ENCODE measurements around the gene PRTG. TPM values are rescaled to one million over a fixed set of nuclear protein-coding genes. Genes with fewer than 3 reads are reported as not detected.

PRTG gene
- polyA plus RNA-seq, 3 donors = not detected

- Histone ChIP-seq H3K27me3 (ENCODE audit: control insufficient read depth in 2 of 2, insufficient read depth in 2 of 2, low read length in 2 of 2) (peaks cover 0 to 5% of the 10 kb centered on the region in 2 donors), H3K9ac (ENCODE audit: insufficient read depth, low read length, poor library complexity, severe bottlenecking) (no peak overlapping the region), H3K36me3 (replicated peaks in 1 of 2; ENCODE audit: control insufficient read depth in 1 of 2, insufficient read depth in 2 of 2, low read length in 2 of 2) (no peaks in the 10 kb centered on the region), H3K27ac (ENCODE audit: low read depth in 1 of 2, low read length in 2 of 2) (no peak overlapping the region), H3K79me2 (ENCODE audit: insufficient read depth, low read length) (no peaks in the 10 kb centered on the region), H3K9me3 (replicated peaks in 1 of 2; ENCODE audit: control insufficient read depth in 1 of 2, insufficient read depth in 1 of 2, low read length in 2 of 2) (no peaks in the 10 kb centered on the region), H2AFZ (ENCODE audit: insufficient read depth, low read depth, low read length, poor library complexity, severe bottlenecking) (no peak overlapping the region), H3K4me1 (ENCODE audit: control insufficient read depth in 1 of 2, insufficient read depth in 2 of 2, low read length in 2 of 2) (no peaks in the 10 kb centered on the region), H3K4me2 (replicated peaks; ENCODE audit: extremely low read depth, low read length, poor library complexity, severe bottlenecking) (no peak overlapping the region), H4K20me1 (ENCODE audit: insufficient read depth, low read length) (no peaks in the 10 kb centered on the region), H3K4me3 (replicated peaks in 1 of 3; ENCODE audit: low read depth in 2 of 3, low read length in 3 of 3) (no peak overlapping the region)
- Mint-ChIP-seq H3K27me3 (ENCODE audit: low read depth in 3 of 3) (peaks cover 4 to 7% (median 5%) of the 10 kb centered on the region in 3 donors), H3K4me1 (no peaks in the 10 kb centered on the region), H3K4me3 (no peak overlapping the region), H3K36me3 (no peaks in the 10 kb centered on the region), H3K27ac (no peak overlapping the region), H3K9me3 (no peaks in the 10 kb centered on the region)
- WGBS (ENCODE audit: insufficient coverage) = no CpG with 5 or more reads among the region's 4 CpGs
- DNase-seq = no peak
- TF ChIP-seq CTCF (IDR thresholded peaks at IDR 0.05) = no peak
- intact Hi-C loops (cut with micrococcal nuclease) = no loop called here
Observed at GRCh38 chr15:55618387-55618786, 124.6 kb downstream of the PRTG start.

- Histone ChIP-seq H3K36me3 (replicated peaks in 1 of 2; ENCODE audit: control insufficient read depth in 1 of 2, insufficient read depth in 2 of 2, low read length in 2 of 2) (no peaks in the 10 kb centered on the region), H3K4me3 (replicated peaks in 1 of 3; ENCODE audit: low read depth in 2 of 3, low read length in 3 of 3) (no peak overlapping the region), H3K4me1 (ENCODE audit: control insufficient read depth in 1 of 2, insufficient read depth in 2 of 2, low read length in 2 of 2) (no peaks in the 10 kb centered on the region), H3K79me2 (ENCODE audit: insufficient read depth, low read length) (no peaks in the 10 kb centered on the region), H3K4me2 (replicated peaks; ENCODE audit: extremely low read depth, low read length, poor library complexity, severe bottlenecking) (no peak overlapping the region), H2AFZ (ENCODE audit: insufficient read depth, low read depth, low read length, poor library complexity, severe bottlenecking) (no peak overlapping the region), H3K9me3 (replicated peaks in 1 of 2; ENCODE audit: control insufficient read depth in 1 of 2, insufficient read depth in 1 of 2, low read length in 2 of 2) (no peaks in the 10 kb centered on the region), H3K9ac (ENCODE audit: insufficient read depth, low read length, poor library complexity, severe bottlenecking) (no peak overlapping the region), H4K20me1 (ENCODE audit: insufficient read depth, low read length) (no peaks in the 10 kb centered on the region), H3K27ac (ENCODE audit: low read depth in 1 of 2, low read length in 2 of 2) (no peak overlapping the region), H3K27me3 (ENCODE audit: control insufficient read depth in 2 of 2, insufficient read depth in 2 of 2, low read length in 2 of 2) (peaks cover 0 to 5% of the 10 kb centered on the region in 2 donors)
- no peak overlapping the region for H3K27ac Mint-ChIP-seq
- no peak for TF ChIP-seq CTCF (IDR thresholded peaks at IDR 0.05)
- no peaks in the 10 kb centered on the region for H3K4me1 Mint-ChIP-seq
- no peaks in the 10 kb centered on the region for H3K9me3 Mint-ChIP-seq
- no peaks in the 10 kb centered on the region for H3K36me3 Mint-ChIP-seq
- intact Hi-C loops (cut with micrococcal nuclease) = no loop called here
- no peak overlapping the region for H3K4me3 Mint-ChIP-seq
- WGBS (ENCODE audit: insufficient coverage) = no CpG with 5 or more reads among the region's 1 CpG
- peaks cover 3 to 12% (median 5%) of the 10 kb centered on the region in 3 donors for H3K27me3 Mint-ChIP-seq (ENCODE audit: low read depth in 3 of 3)
- no peak for DNase-seq
Observed at GRCh38 chr15:55615445-55615844, 127.5 kb downstream of the PRTG start.
